WTC11 (cell line): ENCODE results near the gene KIF21B. TPM values are rescaled to one million over a fixed set of nuclear protein-coding genes. Genes with fewer than 3 reads are reported as not detected.

Source experiments
- ATAC-seq: fragments of 200-7000 bp; cut with Tn5 transposase; 2 replicates; pipeline ENCODE4 v1.10.0; 2021; ENCODE audit warnings: mild to moderate bottlenecking, moderate library complexity
- CTCF ChIA-PET: fragments of 300-600 bp; sonication (Branson Sonifier 250); formaldehyde crosslinking; loops from one replicate; lab custom pipeline; 2021; ENCODE audit warnings: antibody characterized with exemption; lab: Charles Lee
- POLR2A ChIA-PET: fragments of 350-600 bp; sonication (Branson Sonifier 250); formaldehyde crosslinking; loops from one replicate; lab custom pipeline; 2021; ENCODE audit warnings: antibody characterized with exemption; lab: Charles Lee
- DNase-seq: peaks from one replicate; pipeline ENCODE4 v3.0.0; 2021; ENCODE audit warnings: low spot score
- H3K27ac Mint-ChIP-seq: 2 replicates; pipeline ENCODE4 v1.8.0; 2021; ENCODE audit warnings: mixed read lengths
- H3K27me3 Mint-ChIP-seq: 2 replicates; pipeline ENCODE4 v1.8.0; 2021; ENCODE audit warnings: low read depth, mild to moderate bottlenecking, moderate library complexity, mixed read lengths
- H3K36me3 Mint-ChIP-seq: 2 replicates; pipeline ENCODE4 v1.8.0; 2021; ENCODE audit warnings: mixed read lengths
- H3K4me1 Mint-ChIP-seq: 2 replicates; pipeline ENCODE4 v1.8.0; 2022; ENCODE audit warnings: mixed read lengths
- H3K4me3 Mint-ChIP-seq: 2 replicates; pipeline ENCODE4 v1.8.0; 2021; ENCODE audit warnings: mild to moderate bottlenecking, moderate library complexity, mixed read lengths
- H3K9me3 Mint-ChIP-seq: 2 replicates; pipeline ENCODE4 v1.8.0; 2021; ENCODE audit warnings: mixed read lengths
- AR ChIP-seq: fragments of 250-450 bp; sonication (Bioruptor Pico); IDR thresholded peaks from 2 replicates; pipeline ENCODE4 v1.9.0; 2021; ENCODE audit warnings: mild to moderate bottlenecking
- FOXJ3 ChIP-seq: sonication (generic); formaldehyde crosslinking; IDR thresholded peaks from 2 replicates; pipeline ENCODE4 v1.9.0; 2021; ENCODE audit warnings: missing genetic modification reagents, mild to moderate bottlenecking, borderline replicate concordance
- FOXK1 ChIP-seq: sonication (generic); formaldehyde crosslinking; IDR thresholded peaks from 2 replicates; pipeline ENCODE4 v1.8.0; 2022; ENCODE audit warnings: mild to moderate bottlenecking, moderate library complexity, missing genetic modification reagents
- JAZF1 ChIP-seq: fragments of 250-450 bp; sonication (Bioruptor Pico); IDR thresholded peaks from 2 replicates; pipeline ENCODE4 v1.9.0; 2021; ENCODE audit warnings: moderate library complexity, mild to moderate bottlenecking, inconsistent platforms
- NR2C2 ChIP-seq: sonication (generic); formaldehyde crosslinking; IDR thresholded peaks from 2 replicates; pipeline ENCODE4 v1.8.0; 2022; ENCODE audit warnings: mild to moderate bottlenecking, missing genetic modification reagents
- OVOL2 ChIP-seq: fragments of 250-450 bp; sonication (Bioruptor Pico); IDR thresholded peaks from 2 replicates; pipeline ENCODE4 v1.9.0; 2021; ENCODE audit warnings: mild to moderate bottlenecking, borderline replicate concordance
- PRDM15 ChIP-seq: sonication (generic); formaldehyde crosslinking; IDR thresholded peaks from 2 replicates; pipeline ENCODE4 v1.8.0; 2022; ENCODE audit warnings: missing genetic modification reagents
- RELA ChIP-seq: sonication (generic); formaldehyde crosslinking; IDR thresholded peaks from 2 replicates; pipeline ENCODE4 v1.8.1; 2022; ENCODE audit warnings: missing genetic modification reagents, mild to moderate bottlenecking, borderline replicate concordance
- SMAD3 ChIP-seq: sonication (generic); formaldehyde crosslinking; IDR thresholded peaks from 2 replicates; pipeline ENCODE4 v1.8.0; 2022; ENCODE audit warnings: missing genetic modification reagents, mild to moderate bottlenecking, borderline replicate concordance
- TCF7 ChIP-seq: sonication (generic); formaldehyde crosslinking; IDR thresholded peaks from 2 replicates; pipeline ENCODE4 v1.8.0; 2022; ENCODE audit warnings: mild to moderate bottlenecking, low read depth, missing genetic modification reagents, moderate library complexity
- TP53 ChIP-seq: sonication (generic); formaldehyde crosslinking; IDR thresholded peaks from 2 replicates; pipeline ENCODE4 v1.8.1; 2023; ENCODE audit warnings: mild to moderate bottlenecking, missing genetic modification reagents
- ZNF138 ChIP-seq: sonication (generic); formaldehyde crosslinking; conservative IDR thresholded peaks from 2 replicates; pipeline ENCODE4 v1.8.1; 2022; ENCODE audit warnings: mild to moderate bottlenecking, moderate library complexity, missing genetic modification reagents
- ZNF219 ChIP-seq: sonication (generic); formaldehyde crosslinking; IDR thresholded peaks from 2 replicates; pipeline ENCODE4 v1.8.0; 2023; ENCODE audit warnings: missing genetic modification reagents, mild to moderate bottlenecking, borderline replicate concordance
- ZNF317 ChIP-seq: sonication (generic); formaldehyde crosslinking; IDR thresholded peaks from 2 replicates; pipeline ENCODE4 v1.8.1; 2023; ENCODE audit warnings: low read depth, mild to moderate bottlenecking, moderate library complexity, missing genetic modification reagents, borderline replicate concordance
- total RNA-seq: library from RNA; stranded (reverse); gene quantifications from 3 replicates; pipeline ENCODE4 v1.2.3, GENCODE V29; 2021
- TF ChIP-seq, protein P1 (sequence below): sonication (generic); formaldehyde crosslinking; conservative IDR thresholded peaks from 2 replicates; pipeline ENCODE4 v1.8.1; 2023; ENCODE audit warnings: mild to moderate bottlenecking, low read depth, missing genetic modification reagents, moderate library complexity
- TF ChIP-seq, protein P2 (sequence below): sonication (generic); formaldehyde crosslinking; IDR thresholded peaks from 2 replicates; pipeline ENCODE4 v1.8.1; 2022; ENCODE audit warnings: mild to moderate bottlenecking, missing genetic modification reagents, moderate library complexity, borderline replicate concordance
- TF ChIP-seq, protein P3 (sequence below): sonication (generic); formaldehyde crosslinking; IDR thresholded peaks from 2 replicates; pipeline ENCODE4 v1.8.1; 2023; ENCODE audit warnings: mild to moderate bottlenecking, missing genetic modification reagents

KIF21B gene
- total RNA-seq, 1 experiment from 2014 or later = 19.4 TPM

GRCh38 chr1:200967693-200968468 lies 55.6 kb downstream of the KIF21B start:
- POLR2A ChIA-PET = interaction anchor here (0.5 kb wide), 1 partner anchor 485 kb away, joined by 5 read pairs; no protein-coding TSS in a partner anchor
- no peak for ATAC-seq
- Mint-ChIP-seq H3K27ac (no peak overlapping the region), H3K9me3 (no peaks in the 10 kb centered on the region), H3K27me3 (no peaks in the 10 kb centered on the region), H3K4me3 (no peak overlapping the region), H3K36me3 (no peaks in the 10 kb centered on the region), H3K4me1 (no peaks in the 10 kb centered on the region; the same call in 1 of the 2 replicates)
- CTCF ChIA-PET = interaction anchor here (0.6 to 2.2 kb wide), 4 partner anchors 10 to 146 kb away, joined by 3 to 6 read pairs (median 5); no protein-coding TSS in a partner anchor
- TF ChIP-seq, protein P1, sequence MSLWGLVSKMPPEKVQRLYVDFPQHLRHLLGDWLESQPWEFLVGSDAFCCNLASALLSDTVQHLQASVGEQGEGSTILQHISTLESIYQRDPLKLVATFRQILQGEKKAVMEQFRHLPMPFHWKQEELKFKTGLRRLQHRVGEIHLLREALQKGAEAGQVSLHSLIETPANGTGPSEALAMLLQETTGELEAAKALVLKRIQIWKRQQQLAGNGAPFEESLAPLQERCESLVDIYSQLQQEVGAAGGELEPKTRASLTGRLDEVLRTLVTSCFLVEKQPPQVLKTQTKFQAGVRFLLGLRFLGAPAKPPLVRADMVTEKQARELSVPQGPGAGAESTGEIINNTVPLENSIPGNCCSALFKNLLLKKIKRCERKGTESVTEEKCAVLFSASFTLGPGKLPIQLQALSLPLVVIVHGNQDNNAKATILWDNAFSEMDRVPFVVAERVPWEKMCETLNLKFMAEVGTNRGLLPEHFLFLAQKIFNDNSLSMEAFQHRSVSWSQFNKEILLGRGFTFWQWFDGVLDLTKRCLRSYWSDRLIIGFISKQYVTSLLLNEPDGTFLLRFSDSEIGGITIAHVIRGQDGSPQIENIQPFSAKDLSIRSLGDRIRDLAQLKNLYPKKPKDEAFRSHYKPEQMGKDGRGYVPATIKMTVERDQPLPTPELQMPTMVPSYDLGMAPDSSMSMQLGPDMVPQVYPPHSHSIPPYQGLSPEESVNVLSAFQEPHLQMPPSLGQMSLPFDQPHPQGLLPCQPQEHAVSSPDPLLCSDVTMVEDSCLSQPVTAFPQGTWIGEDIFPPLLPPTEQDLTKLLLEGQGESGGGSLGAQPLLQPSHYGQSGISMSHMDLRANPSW = no peak
- TF ChIP-seq OVOL2 (CRISPR knock-in tag) = no peak
- no peak for TF ChIP-seq TP53
- TF ChIP-seq SMAD3 (CRISPR knock-in tag) = no peak
- TF ChIP-seq, protein P2, sequence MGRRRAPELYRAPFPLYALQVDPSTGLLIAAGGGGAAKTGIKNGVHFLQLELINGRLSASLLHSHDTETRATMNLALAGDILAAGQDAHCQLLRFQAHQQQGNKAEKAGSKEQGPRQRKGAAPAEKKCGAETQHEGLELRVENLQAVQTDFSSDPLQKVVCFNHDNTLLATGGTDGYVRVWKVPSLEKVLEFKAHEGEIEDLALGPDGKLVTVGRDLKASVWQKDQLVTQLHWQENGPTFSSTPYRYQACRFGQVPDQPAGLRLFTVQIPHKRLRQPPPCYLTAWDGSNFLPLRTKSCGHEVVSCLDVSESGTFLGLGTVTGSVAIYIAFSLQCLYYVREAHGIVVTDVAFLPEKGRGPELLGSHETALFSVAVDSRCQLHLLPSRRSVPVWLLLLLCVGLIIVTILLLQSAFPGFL (CRISPR knock-in tag) = no peak
- TF ChIP-seq AR = no peak
- TF ChIP-seq JAZF1 (CRISPR knock-in tag) = no peak
- TF ChIP-seq FOXJ3 (CRISPR knock-in tag) = no peak
- no peak for TF ChIP-seq FOXK1 (CRISPR knock-in tag)
- TF ChIP-seq ZNF219 (CRISPR knock-in tag) = no peak
- TF ChIP-seq RELA (CRISPR knock-in tag) = no peak
- TF ChIP-seq NR2C2 = no peak
- TF ChIP-seq TCF7 (CRISPR knock-in tag) = no peak
- TF ChIP-seq PRDM15 (CRISPR knock-in tag) = no peak
- TF ChIP-seq ZNF317 (CRISPR knock-in tag) = no peak
- TF ChIP-seq, protein P3, sequence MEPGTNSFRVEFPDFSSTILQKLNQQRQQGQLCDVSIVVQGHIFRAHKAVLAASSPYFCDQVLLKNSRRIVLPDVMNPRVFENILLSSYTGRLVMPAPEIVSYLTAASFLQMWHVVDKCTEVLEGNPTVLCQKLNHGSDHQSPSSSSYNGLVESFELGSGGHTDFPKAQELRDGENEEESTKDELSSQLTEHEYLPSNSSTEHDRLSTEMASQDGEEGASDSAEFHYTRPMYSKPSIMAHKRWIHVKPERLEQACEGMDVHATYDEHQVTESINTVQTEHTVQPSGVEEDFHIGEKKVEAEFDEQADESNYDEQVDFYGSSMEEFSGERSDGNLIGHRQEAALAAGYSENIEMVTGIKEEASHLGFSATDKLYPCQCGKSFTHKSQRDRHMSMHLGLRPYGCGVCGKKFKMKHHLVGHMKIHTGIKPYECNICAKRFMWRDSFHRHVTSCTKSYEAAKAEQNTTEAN (CRISPR knock-in tag) = no peak
- no peak for TF ChIP-seq ZNF138 (CRISPR knock-in tag)
- no peak for DNase-seq
